RPMI8226 (cell line): ENCODE data around the gene PSMD13.
A peak's percentile ranks its signal among the peaks of the same experiment; 100 is the strongest.
"Not testable (repeated sequence)": the region's sequence is repeated elsewhere in the genome, so short reads cannot be mapped to it uniquely, and the experiment has no call there.

Experiments
- DNase-seq: peaks from one replicate; pipeline ENCODE4 v3.0.0-alpha.2; 2015

The PSMD13 gene

DNA sequence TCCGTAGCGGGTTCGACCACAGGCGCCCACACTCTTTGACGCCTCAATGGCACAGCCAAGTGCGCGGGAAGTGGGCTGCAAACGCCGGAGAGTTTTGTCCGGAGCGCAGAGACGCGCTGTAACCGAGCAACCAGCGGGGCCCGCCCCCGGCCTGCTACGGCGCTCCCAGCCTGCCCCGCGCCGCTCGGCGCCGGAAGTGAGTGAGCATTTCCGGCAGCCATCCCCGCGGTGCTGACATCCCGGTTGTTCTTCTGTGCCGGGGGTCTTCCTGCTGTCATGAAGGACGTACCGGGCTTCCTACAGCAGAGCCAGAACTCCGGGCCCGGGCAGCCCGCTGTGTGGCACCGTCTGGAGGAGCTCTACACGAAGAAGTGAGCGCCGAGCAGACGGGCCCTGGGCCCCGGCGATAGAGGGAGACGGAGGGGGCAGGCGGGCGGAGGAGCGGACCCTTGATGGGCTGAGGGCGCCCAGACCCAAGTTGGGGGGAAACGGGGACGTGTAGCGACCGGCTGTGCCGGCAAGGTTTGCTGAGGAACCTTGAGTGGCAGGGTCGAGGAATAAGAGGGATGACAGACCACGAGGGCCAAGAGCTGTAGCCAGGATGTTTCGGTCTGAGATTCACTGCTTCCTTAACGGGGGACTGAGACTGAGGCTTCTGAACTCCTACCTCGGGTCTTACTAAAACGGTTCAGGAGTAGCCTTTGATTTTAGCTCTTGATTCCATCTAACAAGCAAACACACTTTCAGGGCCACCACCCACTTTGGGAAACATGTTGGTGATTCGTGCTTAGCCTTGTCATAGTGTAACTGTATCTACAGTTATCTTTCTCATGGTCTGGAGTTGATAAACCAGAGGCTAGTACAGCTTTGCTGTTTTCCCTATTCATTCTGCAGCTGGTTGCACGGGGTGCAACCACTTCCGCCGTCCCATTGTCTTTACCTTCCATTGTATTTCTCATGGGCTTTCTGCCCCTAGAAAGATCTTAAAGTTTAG is at the start of gene PSMD13:
PSMD13 (plus strand) TSS at position 203 of the 994 bp plus-strand sequence; CDS start at position 277, 74 bp downstream.
- peak; percentile 86 for DNase-seq

GRCh38 chr11:189200-189783 is 47.5 kb upstream of the PSMD13 start:
- DNase-seq = not testable (repeated sequence)

DNA sequence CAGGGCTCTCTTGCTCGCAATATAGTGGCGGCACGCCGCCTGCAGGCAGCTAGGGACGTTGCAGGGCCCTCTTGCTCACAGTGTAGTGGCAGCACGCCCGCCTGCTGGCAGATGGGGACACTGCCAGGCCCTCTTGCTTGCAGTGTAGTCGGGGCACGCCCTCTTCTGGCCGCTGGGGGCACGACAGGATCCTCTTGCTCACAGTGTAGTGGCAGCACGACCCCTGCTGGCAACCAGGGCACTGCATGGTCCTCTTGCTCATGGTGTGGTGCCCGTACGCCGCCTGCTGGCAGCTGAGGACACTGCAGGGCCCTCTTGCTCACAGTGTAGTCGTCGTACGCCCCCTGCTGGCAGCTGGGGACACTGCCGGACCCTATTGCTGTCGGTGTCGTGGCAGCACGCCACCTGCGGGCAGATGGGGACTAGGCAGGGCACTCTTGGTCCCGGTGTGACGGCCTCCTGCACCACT is 46.9 kb upstream of the PSMD13 start:
- DNase-seq = not testable (repeated sequence)

- DNase-seq = not testable (repeated sequence)
These were observed 46.2 kb upstream of the PSMD13 start for GRCh38 chr11:190546-190945.

GRCh38 chr11:191490-192478 is 45.0 kb upstream of the PSMD13 start:
- DNase-seq = not testable (repeated sequence)

GRCh38 chr11:192674-193128 is 44.1 kb upstream of the PSMD13 start, which contains the start of gene SCGB1C1:
SCGB1C1 (plus strand) TSS chr11:193078; CDS start chr11:193100, 22 bp downstream.
- not testable (repeated sequence) for DNase-seq

DNA sequence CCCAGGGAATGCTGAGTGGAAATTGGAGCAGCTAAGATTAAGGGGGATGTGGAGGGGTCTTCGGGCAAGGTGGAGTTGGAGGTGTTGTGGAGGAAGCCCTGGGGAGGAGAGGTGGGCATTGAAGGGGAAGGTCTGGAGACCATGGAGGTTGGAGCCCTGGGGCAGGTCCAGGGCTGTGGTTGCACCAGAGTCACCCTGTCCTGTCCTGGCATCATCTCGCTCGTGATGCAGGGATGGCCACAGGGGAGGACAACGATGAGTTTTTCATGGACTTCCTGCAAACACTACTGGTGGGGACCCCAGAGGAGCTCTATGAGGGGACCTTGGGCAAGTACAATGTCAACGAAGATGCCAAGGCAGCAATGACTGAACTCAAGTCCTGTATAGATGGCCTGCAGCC is 43.3 kb upstream of the PSMD13 start:
- DNase-seq = not testable (repeated sequence)

DNA sequence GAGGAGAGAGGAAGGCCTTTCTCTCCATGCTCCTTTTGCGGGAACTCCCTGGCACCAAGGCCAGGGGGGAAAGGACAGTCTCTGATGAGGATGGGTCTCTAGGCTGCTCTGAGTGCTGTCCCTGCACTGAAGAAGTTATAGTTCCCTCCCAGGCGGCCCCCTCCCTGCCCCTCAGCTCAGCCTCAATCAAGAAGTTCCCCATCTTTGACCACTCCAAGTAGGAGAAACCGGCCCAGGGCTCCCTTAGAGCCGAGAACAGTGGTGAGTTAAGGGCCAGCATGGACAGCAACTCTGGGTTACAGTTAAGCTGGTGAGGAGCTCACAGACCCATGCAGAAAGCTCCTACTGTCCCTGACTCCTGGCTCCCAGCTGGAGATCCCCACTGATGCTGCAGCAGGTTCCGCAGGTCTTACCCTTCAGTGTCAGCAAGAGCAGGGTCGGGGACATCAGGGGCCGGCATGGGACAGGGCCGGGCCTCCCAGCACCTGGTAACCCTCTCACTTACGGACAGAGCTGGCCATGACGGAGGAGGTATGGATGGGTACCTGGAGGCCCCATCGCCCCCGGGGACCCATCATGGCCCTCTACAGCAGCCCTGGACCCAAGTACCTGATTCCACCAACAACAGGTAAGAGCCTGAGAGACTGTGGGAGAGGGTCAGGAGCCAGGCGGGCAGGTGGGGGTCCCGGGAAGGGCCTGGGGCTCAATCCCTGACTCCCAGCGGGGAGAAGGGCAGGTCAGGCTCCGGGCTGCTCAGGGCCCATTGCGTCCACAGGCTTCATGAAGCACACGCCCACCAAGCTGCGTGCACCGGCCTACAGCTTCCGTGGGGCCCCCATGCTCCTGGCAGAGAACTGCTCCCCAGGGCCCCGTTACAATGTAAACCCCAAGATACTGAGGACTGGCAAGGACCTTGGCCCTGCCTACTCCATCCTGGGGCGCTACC is 39.7 kb upstream of the PSMD13 start:
- DNase-seq = no peak

DNA sequence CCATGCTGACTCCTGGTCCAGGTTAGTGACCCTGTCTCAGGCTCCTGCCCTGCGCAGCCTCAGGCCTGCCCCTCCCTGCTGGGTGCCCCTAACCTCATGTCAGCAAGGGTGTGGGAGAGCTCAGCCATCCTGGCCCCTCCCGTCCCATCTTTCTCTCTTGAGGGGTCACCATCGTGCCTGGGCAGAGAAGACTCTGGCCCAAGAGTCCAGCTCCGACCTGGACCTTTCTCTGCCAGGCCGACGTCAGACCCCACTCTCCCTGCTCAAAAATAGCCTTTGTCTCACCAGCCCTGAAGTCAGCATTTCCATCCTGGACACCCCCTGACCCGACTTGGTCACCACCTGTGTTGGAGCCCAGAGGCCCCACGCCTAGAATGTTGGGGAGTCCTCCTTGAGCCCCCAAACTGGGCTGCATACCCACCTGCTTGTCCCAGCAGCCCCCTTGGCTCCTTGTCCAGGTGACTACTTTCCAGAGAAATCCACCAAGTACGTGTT is 39.0 kb upstream of the PSMD13 start:
- no peak for DNase-seq

DNA sequence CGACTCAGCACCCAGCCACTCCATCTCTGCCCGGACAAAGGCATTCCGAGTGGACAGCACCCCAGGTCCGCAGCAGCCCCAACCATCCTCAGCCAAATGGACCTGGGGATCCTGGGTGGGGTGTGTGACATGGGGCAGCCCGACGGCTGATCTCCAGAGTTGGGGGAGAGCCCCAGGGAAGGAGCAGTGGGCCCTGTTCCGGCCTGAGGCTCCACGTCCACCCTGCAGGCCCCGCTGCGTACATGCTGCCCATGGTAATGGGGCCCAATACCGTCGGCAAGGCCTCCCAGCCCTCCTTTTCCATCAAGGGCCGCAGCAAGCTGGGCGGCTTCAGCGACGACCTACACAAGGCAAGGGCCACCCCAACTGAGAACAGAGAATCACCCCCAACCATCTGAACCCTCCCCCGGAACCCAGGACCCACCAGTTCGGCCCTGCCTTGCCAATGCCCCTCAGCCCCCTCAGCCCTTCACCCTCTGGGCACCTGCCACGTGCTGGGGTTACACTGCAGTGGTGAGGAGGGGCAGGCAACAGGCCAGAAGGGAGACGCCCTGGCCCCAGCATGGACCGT is 38.5 kb upstream of the PSMD13 start:
- no peak for DNase-seq

GRCh38 chr11:199004-199581 is 37.7 kb upstream of the PSMD13 start:
- DNase-seq = no peak

GRCh38 chr11:199782-200181 is 37.0 kb upstream of the PSMD13 start:
- no peak for DNase-seq

- no peak for DNase-seq
These were observed 36.4 kb upstream of the PSMD13 start for GRCh38 chr11:200224-201003.

- DNase-seq = no peak
These were observed 34.8 kb upstream of the PSMD13 start for GRCh38 chr11:201966-202365.

DNA sequence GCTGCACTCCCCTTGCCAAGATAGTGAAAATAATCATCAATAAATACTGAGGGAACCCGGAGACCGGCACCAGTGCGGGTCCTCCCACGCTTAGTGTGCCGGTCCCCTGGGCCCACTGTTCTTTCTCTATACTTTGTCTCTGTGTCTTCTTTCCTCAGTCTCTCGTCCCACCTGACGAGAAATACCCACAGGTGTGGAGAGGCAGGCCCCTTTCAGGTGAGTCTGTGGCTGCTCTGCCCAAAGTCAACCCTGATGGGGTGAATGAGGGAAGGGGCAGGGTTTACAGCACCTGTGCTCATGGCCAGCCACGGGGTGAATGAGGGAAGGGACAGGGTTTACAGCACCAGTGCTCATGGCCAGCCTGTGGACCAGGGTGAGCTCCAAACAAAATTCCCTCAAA is 34.3 kb upstream of the PSMD13 start:
- no peak for DNase-seq

GRCh38 chr11:203056-203944 is 33.5 kb upstream of the PSMD13 start:
- no peak for DNase-seq

DNA sequence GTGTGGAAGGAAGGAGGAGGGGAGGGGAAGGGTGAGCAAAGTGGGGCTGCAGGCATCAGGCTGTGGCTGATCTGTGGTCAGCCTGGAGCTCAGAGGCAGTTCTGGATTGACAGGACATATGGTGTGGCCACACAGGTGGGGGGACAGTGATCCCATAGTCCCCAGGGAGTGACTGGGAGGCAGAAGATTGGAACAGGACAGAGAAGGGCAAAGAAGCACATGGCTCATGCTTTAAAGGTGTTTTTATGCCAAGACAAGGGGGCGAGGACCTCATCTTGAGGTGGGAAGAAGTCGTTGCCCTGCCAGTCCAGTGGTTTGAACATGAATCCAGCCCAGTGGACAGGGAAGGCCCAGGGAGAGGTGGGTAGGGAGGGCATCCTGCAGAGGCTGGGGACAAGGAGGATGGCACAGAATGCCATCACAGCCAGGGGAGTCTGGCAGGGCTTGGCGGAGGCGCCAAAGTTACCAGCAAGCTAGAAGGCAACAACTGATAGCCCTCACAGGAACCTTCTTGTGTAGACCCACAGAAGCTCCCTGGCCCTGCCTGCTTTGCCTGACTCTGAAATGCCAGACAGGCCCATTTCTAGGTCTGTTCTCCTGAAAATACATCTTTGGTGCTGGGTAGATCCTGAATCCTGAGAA is 32.7 kb upstream of the PSMD13 start:
- no peak for DNase-seq

DNA sequence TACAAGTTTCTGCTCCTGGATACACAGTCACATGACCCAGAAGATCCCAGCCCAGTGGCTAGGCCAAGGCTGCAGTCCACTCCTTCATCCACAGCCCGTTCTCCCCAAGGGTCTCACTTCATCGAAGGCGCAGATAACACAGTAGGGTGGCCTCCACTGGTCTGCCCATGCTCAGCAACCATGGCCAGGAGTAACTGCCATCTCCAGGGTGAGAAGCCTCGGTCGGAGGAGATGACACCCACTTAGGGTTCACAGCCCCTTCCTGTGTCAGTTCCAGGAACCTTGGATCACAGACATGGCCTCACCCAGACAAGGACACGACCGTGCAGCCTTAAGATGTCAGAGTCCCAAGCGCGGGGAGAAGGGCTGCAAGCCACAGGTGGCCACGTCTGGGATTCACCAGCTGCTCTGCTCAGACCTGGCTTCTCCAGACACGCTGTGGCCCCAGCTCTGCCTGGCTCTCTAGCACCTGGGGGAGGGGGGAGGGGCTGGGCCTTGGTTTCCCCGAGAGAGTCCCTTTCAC is 32.1 kb upstream of the PSMD13 start:
- DNase-seq = no peak
